IPS DF 4.7 (cell line): ENCODE data around the gene SPTB.

Source experiments
- DNase-seq: peaks from one replicate; pipeline ENCODE4 v3.0.0-alpha.2; 2013; ENCODE audit warnings: low spot score; ENCODE audit errors: extremely low read depth

Gene SPTB

GRCh38 chr14:64730681-64731080, 149.0 kb downstream of the SPTB start:
- DNase-seq, result no peak

GRCh38 chr14:64730061-64730440, 149.7 kb downstream of the SPTB start:
- no peak for DNase-seq

- no peak for DNase-seq
Measured at GRCh38 chr14:64729386-64730060, 150.2 kb downstream of the SPTB start.

- no peak for DNase-seq
Measured at GRCh38 chr14:64728856-64729255, 150.9 kb downstream of the SPTB start.

- no peak for DNase-seq
Measured at GRCh38 chr14:64728106-64728505, 151.6 kb downstream of the SPTB start.

GRCh38 chr14:64727551-64728071, 152.1 kb downstream of the SPTB start:
- DNase-seq, result no peak

GRCh38 chr14:64726585-64726890, 153.2 kb downstream of the SPTB start:
- DNase-seq, result no peak

- no peak for DNase-seq
Measured at GRCh38 chr14:64725879-64726584, 153.7 kb downstream of the SPTB start.

- no peak for DNase-seq
Measured at GRCh38 chr14:64725261-64725815, 154.4 kb downstream of the SPTB start.

GRCh38 chr14:64724578-64724930, 155.2 kb downstream of the SPTB start:
- DNase-seq, result no peak

- DNase-seq, result no peak
Measured at GRCh38 chr14:64723691-64724577, 155.8 kb downstream of the SPTB start.

GRCh38 chr14:64722842-64723447, 156.8 kb downstream of the SPTB start:
- no peak for DNase-seq

- DNase-seq, result no peak
Measured at GRCh38 chr14:64721899-64722298, 157.8 kb downstream of the SPTB start.

GRCh38 chr14:64721391-64721791, 158.3 kb downstream of the SPTB start:
- DNase-seq, result no peak

- no peak for DNase-seq
Measured at GRCh38 chr14:64720131-64720576, 159.6 kb downstream of the SPTB start.

GRCh38 chr14:64719601-64720000, 160.1 kb downstream of the SPTB start:
- DNase-seq, result no peak

GRCh38 chr14:64718762-64719161, 160.9 kb downstream of the SPTB start:
- no peak for DNase-seq

GRCh38 chr14:64717870-64718269, 161.8 kb downstream of the SPTB start:
- no peak for DNase-seq

- DNase-seq, result no peak
Measured at GRCh38 chr14:64715628-64716412, 163.9 kb downstream of the SPTB start.

GRCh38 chr14:64715146-64715627, 164.5 kb downstream of the SPTB start:
- DNase-seq, result no peak
